Liver (tissue), 9 donors: ENCODE data around the gene EML1. TPM values are rescaled to one million over a fixed set of nuclear protein-coding genes. Genes with fewer than 3 reads are reported as not detected.

Source experiments
- DNase-seq: peaks from one replicate; pipeline ENCODE4 v3.0.0-alpha.2; 2017; ENCODE audit warnings: low spot score
- H3K27ac ChIP-seq, 2 donors: one replicate each; pipeline ENCODE4 v1.7.0; 2013; ENCODE audit warnings: inconsistent platforms in 2 of 2, low read length in 2 of 2, control low read depth in 1 of 2, low read depth in 1 of 2, mild to moderate bottlenecking in 1 of 2
- H3K27me3 ChIP-seq, 4 donors: one replicate each; pipeline versions ENCODE4 v1.6.1 to v1.7.0; 2013; ENCODE audit warnings: low read length in 3 of 4, inconsistent platforms in 1 of 4, mild to moderate bottlenecking in 1 of 4, moderate library complexity in 1 of 4; ENCODE audit not compliant: control insufficient read depth in 4 of 4, insufficient read depth in 4 of 4
- H3K36me3 ChIP-seq, 4 donors: one replicate each; pipeline versions ENCODE4 v1.6.1 to v1.7.0; 2013; ENCODE audit warnings: low read length in 3 of 4, mild to moderate bottlenecking in 3 of 4, low read depth in 1 of 4, moderate library complexity in 1 of 4; ENCODE audit not compliant: control insufficient read depth in 4 of 4, insufficient read depth in 3 of 4
- H3K4me1 ChIP-seq, 4 donors: one replicate each; pipeline versions ENCODE4 v1.6.1 to v1.7.0; 2013; ENCODE audit warnings: low read length in 3 of 4, mild to moderate bottlenecking in 3 of 4, moderate library complexity in 1 of 4; ENCODE audit not compliant: control insufficient read depth in 4 of 4, insufficient read depth in 4 of 4
- H3K4me3 ChIP-seq, 3 donors: one replicate each; pipeline versions ENCODE4 v1.6.1 to v1.7.0; 2013; ENCODE audit warnings: low read length in 3 of 3, control low read depth in 1 of 3, low read depth in 1 of 3, mild to moderate bottlenecking in 1 of 3
- H3K9ac ChIP-seq, 2 donors: one replicate each; pipeline ENCODE4 v1.7.0; 2013; ENCODE audit warnings: low read length in 2 of 2, mild to moderate bottlenecking in 2 of 2, moderate library complexity in 2 of 2, control low read depth in 1 of 2, low read depth in 1 of 2
- H3K9me3 ChIP-seq, 4 donors: one replicate each; pipeline versions ENCODE4 v1.6.1 to v1.7.0; 2013; ENCODE audit warnings: low read length in 3 of 4; ENCODE audit not compliant: control insufficient read depth in 4 of 4
- EGR1 ChIP-seq, 2 donors: IDR thresholded peaks; 2 replicates each; pipeline ENCODE4 v1.6.1; 2016 to 2018; ENCODE audit warnings: antibody characterized with exemption in 2 of 2, low read depth in 2 of 2
- FOXA1 ChIP-seq: IDR thresholded peaks from 2 replicates; pipeline ENCODE4 v1.6.1; 2016; ENCODE audit warnings: antibody characterized with exemption
- FOXA2 ChIP-seq: IDR thresholded peaks from 2 replicates; pipeline ENCODE4 v1.6.1; 2016; ENCODE audit warnings: antibody characterized with exemption
- HNF4A ChIP-seq, 2 donors: conservative IDR thresholded peaks; 2 replicates each; pipeline ENCODE4 v1.6.1; 2016; ENCODE audit warnings: antibody characterized with exemption in 2 of 2, mild to moderate bottlenecking in 2 of 2
- HNF4G ChIP-seq: IDR thresholded peaks from 2 replicates; pipeline ENCODE4 v1.6.1; 2016; ENCODE audit warnings: antibody characterized with exemption
- JUND ChIP-seq, 2 donors: IDR thresholded peaks; 2 replicates each; pipeline ENCODE4 v1.6.1; 2016; ENCODE audit warnings: antibody characterized with exemption in 2 of 2
- NR2F2 ChIP-seq: IDR thresholded peaks from 2 replicates; pipeline ENCODE4 v1.6.1; 2016; ENCODE audit warnings: antibody characterized with exemption
- RAD21 ChIP-seq, 2 donors: IDR thresholded peaks; 2 replicates each; pipeline ENCODE4 v1.6.1; 2016; ENCODE audit warnings: antibody characterized with exemption in 2 of 2, mild to moderate bottlenecking in 2 of 2
- RXRA ChIP-seq, 2 donors: IDR thresholded peaks; 2 replicates each; pipeline ENCODE4 v1.6.1; 2017 to 2018; ENCODE audit warnings: antibody characterized with exemption in 2 of 2, mild to moderate bottlenecking in 1 of 2
- SP1 ChIP-seq: IDR thresholded peaks from 2 replicates; pipeline ENCODE4 v1.6.1; 2018; ENCODE audit warnings: antibody characterized with exemption, mild to moderate bottlenecking
- TAF1 ChIP-seq: conservative IDR thresholded peaks from 2 replicates; pipeline ENCODE4 v1.6.1; 2016; ENCODE audit warnings: antibody characterized with exemption, mild to moderate bottlenecking
- YY1 ChIP-seq: IDR thresholded peaks from 2 replicates; pipeline ENCODE4 v1.6.1; 2016; ENCODE audit warnings: antibody characterized with exemption, mild to moderate bottlenecking
- WGBS: extraction: QIAGEN DNeasy Blood & Tissue Kit; methylation state at CpG from one replicate; pipeline ENCODE4 v1.1.7; 2013; 5-methylcytosine and 5-hydroxymethylcytosine counted together
- polyA plus RNA-seq, 2 donors: library from polyadenylated mRNA; stranded (reverse) in 1 of 2; unstranded in 1 of 2; fragments of 200-250 nt in 1 of 2; fragments of >200 nt in 1 of 2; fragmentation: Nextera tagmentation in 1 of 2; extraction: Ambion mirVana in 1 of 2; gene quantifications; one replicate each; pipeline versions ENCODE4 v1.2.1 to v1.2.3, GENCODE V29; 2013 to 2015
- total RNA-seq, 2 donors: library from RNA; depleted of rRNA; stranded (reverse); fragments of >200 nt; gene quantifications; one replicate each; pipeline ENCODE4 v1.2.3, GENCODE V29; 2014
- TF ChIP-seq, protein P1 (sequence below): IDR thresholded peaks from 2 replicates; pipeline ENCODE4 v1.6.1; 2016; ENCODE audit warnings: antibody characterized with exemption
- TF ChIP-seq, protein P2 (sequence below): IDR thresholded peaks from 2 replicates; pipeline ENCODE4 v1.6.1; 2016; ENCODE audit warnings: antibody characterized with exemption
- TF ChIP-seq, protein P3 (sequence below): IDR thresholded peaks from 2 replicates; pipeline ENCODE4 v1.6.1; 2016; ENCODE audit warnings: antibody characterized with exemption
- TF ChIP-seq, protein P4 (sequence below): fragments of 150-350 bp; IDR thresholded peaks from 2 replicates; pipeline ENCODE4 v1.5.1; 2017; ENCODE audit warnings: improper control_type of control experiment, low read depth, low read length; ENCODE audit not compliant: missing input control
- TF ChIP-seq, protein P5 (sequence below): IDR thresholded peaks from 2 replicates; pipeline ENCODE4 v1.6.1; 2016; ENCODE audit warnings: antibody characterized with exemption, mild to moderate bottlenecking
- donor health status: healthy.
- donor health status: healthy.
- donor health status: healthy.
- donor health status: healthy.
- donor health status: healthy.

EML1 gene
- total and polyA plus RNA-seq, 4 donors, result 2.7 to 14.6 (median 4.6) TPM

DNA sequence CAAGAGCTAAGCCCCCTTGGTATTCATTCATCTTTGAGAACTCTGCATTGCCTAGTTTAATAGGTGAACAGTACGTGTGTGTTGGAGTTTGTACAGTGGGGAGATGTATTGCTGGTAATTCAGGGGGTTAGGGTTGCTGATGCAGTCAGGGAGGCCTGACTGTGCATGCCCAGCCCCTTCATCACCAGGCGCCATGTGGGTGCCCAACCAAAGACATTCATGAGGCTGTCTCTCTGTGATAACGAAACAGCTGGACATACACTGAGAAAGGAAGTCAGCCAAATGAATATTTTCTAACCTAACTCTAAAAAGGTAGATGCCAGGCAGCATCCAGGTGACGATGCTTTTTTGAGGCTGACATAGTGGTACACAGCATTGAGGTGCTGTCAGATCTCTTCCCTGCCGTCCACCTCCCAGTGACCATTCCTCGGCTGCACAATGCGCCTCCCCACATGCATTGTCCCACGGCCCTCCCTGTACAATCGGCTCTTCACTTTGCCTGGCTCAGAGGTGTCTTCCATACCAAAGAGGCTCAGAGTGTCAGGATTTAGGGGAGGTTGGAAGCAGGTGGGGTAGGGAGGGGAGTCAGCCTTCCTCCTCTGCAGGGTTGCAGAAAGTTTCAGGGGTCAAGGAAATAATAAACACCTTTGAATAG, 19.0 kb downstream of the EML1 start:
- no peaks in the 10 kb centered on the region for H3K27me3 ChIP-seq
- no peak for DNase-seq
- no peaks in the 10 kb centered on the region for H3K9me3 ChIP-seq
- 92% methylated on average over 9 of the region's 9 CpGs for WGBS
- no peak overlapping the region for H3K4me3 ChIP-seq
- no peaks in the 10 kb centered on the region for H3K36me3 ChIP-seq
- no peak for TF ChIP-seq HNF4A (conservative IDR thresholded peaks at IDR 0.05)
- no peak for TF ChIP-seq RAD21 (IDR thresholded peaks at IDR 0.05)
- TF ChIP-seq NR2F2, result no peak
- no peak for TF ChIP-seq RXRA (IDR thresholded peaks at IDR 0.05)
- TF ChIP-seq, protein P1, sequence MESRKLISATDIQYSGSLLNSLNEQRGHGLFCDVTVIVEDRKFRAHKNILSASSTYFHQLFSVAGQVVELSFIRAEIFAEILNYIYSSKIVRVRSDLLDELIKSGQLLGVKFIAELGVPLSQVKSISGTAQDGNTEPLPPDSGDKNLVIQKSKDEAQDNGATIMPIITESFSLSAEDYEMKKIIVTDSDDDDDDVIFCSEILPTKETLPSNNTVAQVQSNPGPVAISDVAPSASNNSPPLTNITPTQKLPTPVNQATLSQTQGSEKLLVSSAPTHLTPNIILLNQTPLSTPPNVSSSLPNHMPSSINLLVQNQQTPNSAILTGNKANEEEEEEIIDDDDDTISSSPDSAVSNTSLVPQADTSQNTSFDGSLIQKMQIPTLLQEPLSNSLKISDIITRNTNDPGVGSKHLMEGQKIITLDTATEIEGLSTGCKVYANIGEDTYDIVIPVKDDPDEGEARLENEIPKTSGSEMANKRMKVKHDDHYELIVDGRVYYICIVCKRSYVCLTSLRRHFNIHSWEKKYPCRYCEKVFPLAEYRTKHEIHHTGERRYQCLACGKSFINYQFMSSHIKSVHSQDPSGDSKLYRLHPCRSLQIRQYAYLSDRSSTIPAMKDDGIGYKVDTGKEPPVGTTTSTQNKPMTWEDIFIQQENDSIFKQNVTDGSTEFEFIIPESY, result no peak
- no peak for TF ChIP-seq EGR1 (IDR thresholded peaks at IDR 0.05; ENCODE audit: low read depth in 2 of 2)
- no peak for TF ChIP-seq YY1
- TF ChIP-seq, protein P2, sequence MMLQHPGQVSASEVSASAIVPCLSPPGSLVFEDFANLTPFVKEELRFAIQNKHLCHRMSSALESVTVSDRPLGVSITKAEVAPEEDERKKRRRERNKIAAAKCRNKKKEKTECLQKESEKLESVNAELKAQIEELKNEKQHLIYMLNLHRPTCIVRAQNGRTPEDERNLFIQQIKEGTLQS, result no peak
- TF ChIP-seq FOXA2, result no peak
- TF ChIP-seq, protein P3, sequence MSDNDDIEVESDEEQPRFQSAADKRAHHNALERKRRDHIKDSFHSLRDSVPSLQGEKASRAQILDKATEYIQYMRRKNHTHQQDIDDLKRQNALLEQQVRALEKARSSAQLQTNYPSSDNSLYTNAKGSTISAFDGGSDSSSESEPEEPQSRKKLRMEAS, result no peak
- TF ChIP-seq, protein P4, sequence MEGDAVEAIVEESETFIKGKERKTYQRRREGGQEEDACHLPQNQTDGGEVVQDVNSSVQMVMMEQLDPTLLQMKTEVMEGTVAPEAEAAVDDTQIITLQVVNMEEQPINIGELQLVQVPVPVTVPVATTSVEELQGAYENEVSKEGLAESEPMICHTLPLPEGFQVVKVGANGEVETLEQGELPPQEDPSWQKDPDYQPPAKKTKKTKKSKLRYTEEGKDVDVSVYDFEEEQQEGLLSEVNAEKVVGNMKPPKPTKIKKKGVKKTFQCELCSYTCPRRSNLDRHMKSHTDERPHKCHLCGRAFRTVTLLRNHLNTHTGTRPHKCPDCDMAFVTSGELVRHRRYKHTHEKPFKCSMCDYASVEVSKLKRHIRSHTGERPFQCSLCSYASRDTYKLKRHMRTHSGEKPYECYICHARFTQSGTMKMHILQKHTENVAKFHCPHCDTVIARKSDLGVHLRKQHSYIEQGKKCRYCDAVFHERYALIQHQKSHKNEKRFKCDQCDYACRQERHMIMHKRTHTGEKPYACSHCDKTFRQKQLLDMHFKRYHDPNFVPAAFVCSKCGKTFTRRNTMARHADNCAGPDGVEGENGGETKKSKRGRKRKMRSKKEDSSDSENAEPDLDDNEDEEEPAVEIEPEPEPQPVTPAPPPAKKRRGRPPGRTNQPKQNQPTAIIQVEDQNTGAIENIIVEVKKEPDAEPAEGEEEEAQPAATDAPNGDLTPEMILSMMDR, result no peak
- no peak for TF ChIP-seq TAF1
- no peak for TF ChIP-seq HNF4G
- no peak for TF ChIP-seq JUND (IDR thresholded peaks at IDR 0.05)
- TF ChIP-seq SP1, result no peak
- TF ChIP-seq FOXA1, result no peak
- TF ChIP-seq, protein P5, sequence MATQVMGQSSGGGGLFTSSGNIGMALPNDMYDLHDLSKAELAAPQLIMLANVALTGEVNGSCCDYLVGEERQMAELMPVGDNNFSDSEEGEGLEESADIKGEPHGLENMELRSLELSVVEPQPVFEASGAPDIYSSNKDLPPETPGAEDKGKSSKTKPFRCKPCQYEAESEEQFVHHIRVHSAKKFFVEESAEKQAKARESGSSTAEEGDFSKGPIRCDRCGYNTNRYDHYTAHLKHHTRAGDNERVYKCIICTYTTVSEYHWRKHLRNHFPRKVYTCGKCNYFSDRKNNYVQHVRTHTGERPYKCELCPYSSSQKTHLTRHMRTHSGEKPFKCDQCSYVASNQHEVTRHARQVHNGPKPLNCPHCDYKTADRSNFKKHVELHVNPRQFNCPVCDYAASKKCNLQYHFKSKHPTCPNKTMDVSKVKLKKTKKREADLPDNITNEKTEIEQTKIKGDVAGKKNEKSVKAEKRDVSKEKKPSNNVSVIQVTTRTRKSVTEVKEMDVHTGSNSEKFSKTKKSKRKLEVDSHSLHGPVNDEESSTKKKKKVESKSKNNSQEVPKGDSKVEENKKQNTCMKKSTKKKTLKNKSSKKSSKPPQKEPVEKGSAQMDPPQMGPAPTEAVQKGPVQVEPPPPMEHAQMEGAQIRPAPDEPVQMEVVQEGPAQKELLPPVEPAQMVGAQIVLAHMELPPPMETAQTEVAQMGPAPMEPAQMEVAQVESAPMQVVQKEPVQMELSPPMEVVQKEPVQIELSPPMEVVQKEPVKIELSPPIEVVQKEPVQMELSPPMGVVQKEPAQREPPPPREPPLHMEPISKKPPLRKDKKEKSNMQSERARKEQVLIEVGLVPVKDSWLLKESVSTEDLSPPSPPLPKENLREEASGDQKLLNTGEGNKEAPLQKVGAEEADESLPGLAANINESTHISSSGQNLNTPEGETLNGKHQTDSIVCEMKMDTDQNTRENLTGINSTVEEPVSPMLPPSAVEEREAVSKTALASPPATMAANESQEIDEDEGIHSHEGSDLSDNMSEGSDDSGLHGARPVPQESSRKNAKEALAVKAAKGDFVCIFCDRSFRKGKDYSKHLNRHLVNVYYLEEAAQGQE, result no peak
- H3K27ac ChIP-seq, result no peak overlapping the region
- no peak overlapping the region for H3K9ac ChIP-seq
- H3K4me1 ChIP-seq, result no peaks in the 10 kb centered on the region
